ENCODE data around the gene FBL. TPM values are rescaled to one million over a fixed set of nuclear protein-coding genes. Genes with fewer than 3 reads are reported as not detected.

The FBL gene
- total and polyA plus RNA-seq, 10 of the 15 experiments (the other 5 are each of a cell fraction or from before 2014, with no cell fraction given) = 156 to 1,083 (median 478) TPM

DNA sequence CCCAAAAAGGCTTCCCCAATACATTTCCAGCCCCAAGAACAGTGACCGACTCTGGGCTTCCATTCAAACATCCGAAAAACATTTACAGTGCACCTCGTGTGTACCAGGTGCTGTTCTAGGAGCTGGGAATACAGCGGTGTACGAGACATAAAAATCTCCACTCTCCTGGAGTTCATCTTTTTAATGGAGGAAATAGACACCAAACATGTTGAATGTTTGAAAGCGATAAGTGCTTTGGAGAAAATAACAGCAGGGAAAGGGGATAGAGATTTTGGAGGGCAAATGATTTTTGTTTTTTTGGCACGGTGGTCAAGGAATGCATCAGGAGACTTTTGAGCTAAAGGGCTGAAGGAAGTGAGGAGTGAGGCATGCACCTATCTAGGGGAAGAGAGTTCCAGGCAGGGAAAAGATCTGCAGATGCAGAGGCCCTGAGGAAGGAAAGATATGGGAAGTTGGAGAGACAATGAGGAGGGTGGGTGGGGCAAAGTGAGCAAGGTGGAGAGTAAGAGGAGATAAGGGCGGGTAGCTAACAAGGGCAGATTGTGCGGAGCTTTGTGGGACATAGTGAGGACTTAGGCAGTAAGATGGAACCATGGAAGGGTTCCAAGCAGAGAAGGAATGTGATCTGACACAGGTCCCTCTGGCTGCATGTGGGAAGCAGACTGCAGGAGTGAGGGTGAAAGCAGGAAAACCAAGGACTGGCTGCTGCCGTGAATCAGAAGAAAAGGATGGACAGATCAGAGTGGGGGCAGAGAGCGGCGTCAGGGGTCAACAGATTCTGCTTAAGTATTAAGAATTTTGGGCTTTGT, 703 bp upstream of the FBL start:
- RAD21 ChIA-PET (ENCODE audit: unreplicated experiment) = interaction anchor here (0.7 to 8.0 kb wide), 8 partner anchors 13 to 295 kb away, joined by 3 to 271 read pairs (median 15); partner anchors contain the start of genes DYRK1B and PSMC4
- 50% methylated on average over 12 of the region's 12 CpGs for WGBS (ENCODE audit: insufficient coverage, insufficient replicate concordance, low lambda C conversion rate, missing lambda C conversion rate)
- CTCF ChIA-PET = interaction anchor here (0.8 to 9.1 kb wide), 13 partner anchors 9 to 319 kb away, joined by 3 to 466 read pairs (median 5); partner anchors contain the start of gene PSMC4
- Histone ChIP-seq H3K4me1 (ENCODE audit: control insufficient read depth, insufficient read depth, low read length) (peaks cover 13% of the 10 kb centered on the region), H3K9me3 (replicated peaks; ENCODE audit: control insufficient read depth, insufficient read depth, low read length) (no peaks in the 10 kb centered on the region), H3K9ac (ENCODE audit: control insufficient read depth, insufficient read depth, low read length) (peak overlapping the region; percentile 96), H4K20me1 (ENCODE audit: control insufficient read depth, insufficient read depth) (no peaks in the 10 kb centered on the region; the same call in 1 of the 2 replicates), H3K4me2 (ENCODE audit: control insufficient read depth, insufficient read depth) (peak overlapping the region; percentile 99), H3K4me3 (peak overlapping the region; percentile 52), H3K36me3 (ENCODE audit: control insufficient read depth in 2 of 2, insufficient read depth in 2 of 2, low read length in 1 of 2) (no peaks in the 10 kb centered on the region), H3K79me2 (ENCODE audit: control insufficient read depth, insufficient read depth, low read length) (peaks cover 47% of the 10 kb centered on the region), H3K27me3 (replicated peaks in 1 of 2; ENCODE audit: control insufficient read depth in 2 of 2, insufficient read depth in 2 of 2, low read length in 1 of 2) (no peaks in the 10 kb centered on the region), H2AFZ (ENCODE audit: control insufficient read depth, low read depth, low read length) (peak overlapping the region; percentile 94), H3K27ac (ENCODE audit: control insufficient read depth, insufficient read depth) (peak overlapping the region; percentile 81)
- no peak for DNase-seq (ENCODE audit: low read depth, low spot score)
- no peak for TF ChIP-seq TARDBP (IDR thresholded peaks at IDR 0.05; ENCODE audit: borderline replicate concordance)
- TF ChIP-seq, protein P1, sequence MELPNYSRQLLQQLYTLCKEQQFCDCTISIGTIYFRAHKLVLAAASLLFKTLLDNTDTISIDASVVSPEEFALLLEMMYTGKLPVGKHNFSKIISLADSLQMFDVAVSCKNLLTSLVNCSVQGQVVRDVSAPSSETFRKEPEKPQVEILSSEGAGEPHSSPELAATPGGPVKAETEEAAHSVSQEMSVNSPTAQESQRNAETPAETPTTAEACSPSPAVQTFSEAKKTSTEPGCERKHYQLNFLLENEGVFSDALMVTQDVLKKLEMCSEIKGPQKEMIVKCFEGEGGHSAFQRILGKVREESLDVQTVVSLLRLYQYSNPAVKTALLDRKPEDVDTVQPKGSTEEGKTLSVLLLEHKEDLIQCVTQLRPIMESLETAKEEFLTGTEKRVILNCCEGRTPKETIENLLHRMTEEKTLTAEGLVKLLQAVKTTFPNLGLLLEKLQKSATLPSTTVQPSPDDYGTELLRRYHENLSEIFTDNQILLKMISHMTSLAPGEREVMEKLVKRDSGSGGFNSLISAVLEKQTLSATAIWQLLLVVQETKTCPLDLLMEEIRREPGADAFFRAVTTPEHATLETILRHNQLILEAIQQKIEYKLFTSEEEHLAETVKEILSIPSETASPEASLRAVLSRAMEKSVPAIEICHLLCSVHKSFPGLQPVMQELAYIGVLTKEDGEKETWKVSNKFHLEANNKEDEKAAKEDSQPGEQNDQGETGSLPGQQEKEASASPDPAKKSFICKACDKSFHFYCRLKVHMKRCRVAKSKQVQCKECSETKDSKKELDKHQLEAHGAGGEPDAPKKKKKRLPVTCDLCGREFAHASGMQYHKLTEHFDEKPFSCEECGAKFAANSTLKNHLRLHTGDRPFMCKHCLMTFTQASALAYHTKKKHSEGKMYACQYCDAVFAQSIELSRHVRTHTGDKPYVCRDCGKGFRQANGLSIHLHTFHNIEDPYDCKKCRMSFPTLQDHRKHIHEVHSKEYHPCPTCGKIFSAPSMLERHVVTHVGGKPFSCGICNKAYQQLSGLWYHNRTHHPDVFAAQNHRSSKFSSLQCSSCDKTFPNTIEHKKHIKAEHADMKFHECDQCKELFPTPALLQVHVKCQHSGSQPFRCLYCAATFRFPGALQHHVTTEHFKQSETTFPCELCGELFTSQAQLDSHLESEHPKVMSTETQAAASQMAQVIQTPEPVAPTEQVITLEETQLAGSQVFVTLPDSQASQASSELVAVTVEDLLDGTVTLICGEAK (IDR thresholded peaks at IDR 0.05; ENCODE audit: borderline replicate concordance) = 0 out of 2 replicates have a peak, but pooled peaks have one; percentile 6
- TF ChIP-seq RELB (IDR thresholded peaks at IDR 0.05; ENCODE audit: low read depth) = 0 out of 2 replicates have a peak, but pooled peaks have one; percentile 35
- peak; percentile 8; the same call in 1 of the 2 replicates for TF ChIP-seq SMAD5 (IDR thresholded peaks at IDR 0.05; ENCODE audit: low read depth)
- TF ChIP-seq HDGF (IDR thresholded peaks at IDR 0.05) = 0 out of 2 replicates have a peak, but pooled peaks have one; percentile 39
- TF ChIP-seq STAT1 (conservative IDR thresholded peaks at IDR 0.05) = 0 out of 2 replicates have a peak, but pooled peaks have one; percentile 1
- in situ Hi-C loops (cut with MboI) (no loop called here), intact Hi-C loops (cut with micrococcal nuclease; ENCODE audit: unreplicated experiment) (loop anchor here (2.0 kb wide), 1 partner anchor 296 kb away; no protein-coding TSS in a partner anchor)
- FAIRE-seq = no peak
- no peak for ATAC-seq
- SMC1A ChIA-PET (ENCODE audit: uncharacterized antibody, unreplicated experiment) = interaction anchor here (0.8 to 8.8 kb wide), 7 partner anchors 13 to 294 kb away, joined by 3 to 309 read pairs (median 32); partner anchors contain the start of genes DYRK1B and PSMC4
- POLR2A ChIA-PET = interaction anchor here (0.5 to 5.1 kb wide), 11 partner anchors 13 to 1456 kb away, joined by 3 to 34 read pairs (median 4); partner anchors contain the start of genes DYRK1B and PSMC4
- BruUV-seq (replicated peaks) = TSS peak; percentile 98

All from GM12878 (cell line).